HG02938 (cell line): ENCODE data around the gene PRH2.

Experiments
- ATAC-seq: cut with Tn5 transposase; IDR thresholded peaks from one replicate; pipeline ENCODE4 v1.9.1; 2021; ENCODE audit warnings: mild to moderate bottlenecking, moderate library complexity; ENCODE audit not compliant: unreplicated experiment

Gene PRH2

GRCh38 chr12:10928746-10929286, at the start of gene PRH2:
Gene PRH2, plus strand, starts transcription at chr12:10929236. Its CDS starts 38 bp downstream, at chr12:10929274.
- ATAC-seq: no peak

GRCh38 chr12:10884086-10884725, 44.8 kb upstream of the PRH2 start, which contains the start of gene PRH1:
Gene PRH1, minus strand, starts transcription at chr12:10884255. Its CDS starts 38 bp downstream, at chr12:10884217.
- no peak for ATAC-seq

GRCh38 chr12:10889226-10889625, 39.8 kb upstream of the PRH2 start:
- ATAC-seq: no peak

- ATAC-seq: no peak
Observed at GRCh38 chr12:10891937-10892336, 37.1 kb upstream of the PRH2 start.

- no peak for ATAC-seq
Observed at GRCh38 chr12:10896854-10897253, 32.2 kb upstream of the PRH2 start.

- no peak for ATAC-seq
Observed at GRCh38 chr12:10900530-10900929, 28.5 kb upstream of the PRH2 start.

GRCh38 chr12:10900972-10901371, 28.1 kb upstream of the PRH2 start:
- no peak for ATAC-seq

- ATAC-seq: no peak
Observed at GRCh38 chr12:10901427-10901826, 27.6 kb upstream of the PRH2 start.

GRCh38 chr12:10904686-10905085, 24.4 kb upstream of the PRH2 start:
- ATAC-seq: no peak

GRCh38 chr12:10909462-10909861, 19.6 kb upstream of the PRH2 start, which contains the start of gene TAS2R13:
Gene TAS2R13, minus strand, starts transcription at chr12:10909562. Its CDS starts 264 bp downstream, at chr12:10909298.
- no peak for ATAC-seq

- no peak for ATAC-seq
Observed at GRCh38 chr12:10910380-10910779, 18.7 kb upstream of the PRH2 start.

- no peak for ATAC-seq
Observed at GRCh38 chr12:10919809-10920208, 9.2 kb upstream of the PRH2 start.

- ATAC-seq: no peak
Observed at GRCh38 chr12:10926269-10926668, 2.8 kb upstream of the PRH2 start.

GRCh38 chr12:10936506-10936905, 7.5 kb downstream of the PRH2 start:
- ATAC-seq: no peak

- ATAC-seq: no peak
Observed at GRCh38 chr12:10939163-10939562, 10.1 kb downstream of the PRH2 start, which contains the start of gene TAS2R14. Gene TAS2R14, minus strand, starts transcription at chr12:10939263. Its CDS starts 56 bp downstream, at chr12:10939207.

GRCh38 chr12:10940389-10940788, 11.4 kb downstream of the PRH2 start:
- no peak for ATAC-seq

- no peak for ATAC-seq
Observed at GRCh38 chr12:10941369-10941768, 12.3 kb downstream of the PRH2 start.

- ATAC-seq: no peak
Observed at GRCh38 chr12:10941916-10942607, 13.0 kb downstream of the PRH2 start.

- ATAC-seq: no peak
Observed at GRCh38 chr12:10943167-10943566, 14.1 kb downstream of the PRH2 start.

GRCh38 chr12:10952645-10953044, 23.6 kb downstream of the PRH2 start:
- no peak for ATAC-seq

- ATAC-seq: no peak
Observed at GRCh38 chr12:10956085-10956484, 27.0 kb downstream of the PRH2 start.

GRCh38 chr12:10957741-10958140, 28.7 kb downstream of the PRH2 start:
- no peak for ATAC-seq
